ENCODE data around the gene TRAIP. TPM values are rescaled to one million over a fixed set of nuclear protein-coding genes. Genes with fewer than 3 reads are reported as not detected.

The TRAIP gene, protein sequence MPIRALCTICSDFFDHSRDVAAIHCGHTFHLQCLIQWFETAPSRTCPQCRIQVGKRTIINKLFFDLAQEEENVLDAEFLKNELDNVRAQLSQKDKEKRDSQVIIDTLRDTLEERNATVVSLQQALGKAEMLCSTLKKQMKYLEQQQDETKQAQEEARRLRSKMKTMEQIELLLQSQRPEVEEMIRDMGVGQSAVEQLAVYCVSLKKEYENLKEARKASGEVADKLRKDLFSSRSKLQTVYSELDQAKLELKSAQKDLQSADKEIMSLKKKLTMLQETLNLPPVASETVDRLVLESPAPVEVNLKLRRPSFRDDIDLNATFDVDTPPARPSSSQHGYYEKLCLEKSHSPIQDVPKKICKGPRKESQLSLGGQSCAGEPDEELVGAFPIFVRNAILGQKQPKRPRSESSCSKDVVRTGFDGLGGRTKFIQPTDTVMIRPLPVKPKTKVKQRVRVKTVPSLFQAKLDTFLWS
- 3.8 TPM for total RNA-seq

DNA sequence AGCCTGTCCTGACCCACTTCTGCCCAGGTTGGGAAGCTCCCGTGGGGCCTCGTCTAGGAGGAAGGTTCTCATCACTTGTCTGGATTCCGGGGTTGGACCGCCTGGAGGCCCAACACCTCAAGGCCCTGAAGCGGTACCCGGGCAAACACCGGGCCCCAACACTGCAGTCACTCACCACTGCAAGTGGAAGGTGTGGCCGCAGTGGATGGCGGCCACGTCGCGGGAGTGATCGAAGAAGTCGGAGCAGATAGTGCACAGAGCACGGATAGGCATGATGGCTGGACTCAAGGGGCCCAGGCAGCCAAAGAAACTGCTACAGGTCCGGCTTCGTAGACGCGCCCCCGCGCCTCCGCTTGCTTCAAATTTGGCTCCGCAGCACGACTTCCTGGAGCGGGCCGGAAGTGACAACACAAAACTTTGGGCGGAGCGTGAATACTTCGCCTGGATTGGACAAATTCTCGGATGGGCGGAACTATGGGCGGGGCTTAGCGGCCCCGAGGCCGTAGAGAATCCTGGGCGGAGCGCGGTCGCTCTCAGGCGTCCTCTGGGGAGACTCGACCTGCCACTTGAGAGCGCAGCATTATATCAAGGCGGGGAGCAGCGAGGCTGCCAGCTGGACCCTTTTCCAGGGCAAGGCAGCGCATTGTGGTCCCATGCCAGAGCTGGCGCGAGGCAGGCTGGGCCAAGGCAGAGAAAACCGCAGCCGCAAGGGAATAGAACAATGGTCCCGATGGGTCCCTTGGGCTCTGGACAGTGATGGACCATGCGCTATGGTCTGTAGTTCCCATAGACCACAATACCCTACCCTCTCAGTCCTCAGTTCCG, at the start of gene TRAIP:
TSS of gene TRAIP (minus strand) at position 384 of the 825 bp plus-strand sequence. CDS start at position 273, 111 bp downstream.

DNA sequence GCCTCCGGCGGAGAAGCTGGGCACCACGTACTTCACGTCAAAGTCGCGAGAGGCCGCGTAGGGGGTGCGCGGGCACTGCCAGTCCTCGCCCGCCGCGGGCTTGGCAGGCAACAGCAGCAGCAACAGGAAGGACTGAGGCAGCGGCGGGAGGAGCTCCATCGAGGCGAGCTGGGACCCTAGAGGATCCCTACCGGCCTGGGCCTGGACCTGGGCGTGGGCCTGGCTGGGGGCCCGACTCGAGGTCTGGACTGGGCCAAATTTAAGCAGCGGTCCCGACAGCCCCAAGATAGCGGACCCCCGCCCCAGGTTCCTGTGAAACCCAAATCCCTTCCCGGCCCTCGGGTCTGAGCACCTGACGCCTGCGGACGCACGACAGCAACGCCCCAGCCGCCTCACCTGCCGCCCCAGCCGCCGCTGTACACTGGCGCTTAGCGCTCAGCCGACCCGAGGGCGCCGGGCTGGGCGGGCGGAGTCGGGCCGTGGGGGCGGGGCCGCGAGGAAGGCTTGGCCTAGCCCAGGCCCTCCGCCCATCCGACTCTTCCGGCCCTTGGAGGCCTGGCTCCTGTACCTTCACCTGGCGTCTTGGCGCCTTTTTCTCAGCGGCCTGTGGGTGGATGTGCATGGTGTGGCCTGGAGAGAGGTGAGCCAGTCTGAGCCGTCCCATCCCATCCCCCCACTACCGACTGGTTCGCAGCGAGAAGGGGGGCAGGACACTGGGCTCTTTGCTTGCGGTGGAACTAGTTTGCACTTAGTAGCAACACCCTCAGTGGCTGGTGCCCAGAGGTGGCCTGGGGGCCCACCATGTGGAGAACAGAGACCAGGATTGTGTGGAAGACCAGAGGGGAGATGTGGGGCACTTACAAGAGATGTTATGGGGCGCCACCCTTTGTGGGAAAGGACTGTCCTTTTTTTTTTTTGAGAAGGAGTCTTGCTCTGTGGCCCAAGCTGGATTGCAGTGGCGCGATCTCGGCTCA, 47.4 kb upstream of the TRAIP start, which contains the start of gene MST1R:
TSS of gene MST1R (minus strand) at position 423 of the 974 bp plus-strand sequence. CDS start at position 159, 264 bp downstream.

DNA sequence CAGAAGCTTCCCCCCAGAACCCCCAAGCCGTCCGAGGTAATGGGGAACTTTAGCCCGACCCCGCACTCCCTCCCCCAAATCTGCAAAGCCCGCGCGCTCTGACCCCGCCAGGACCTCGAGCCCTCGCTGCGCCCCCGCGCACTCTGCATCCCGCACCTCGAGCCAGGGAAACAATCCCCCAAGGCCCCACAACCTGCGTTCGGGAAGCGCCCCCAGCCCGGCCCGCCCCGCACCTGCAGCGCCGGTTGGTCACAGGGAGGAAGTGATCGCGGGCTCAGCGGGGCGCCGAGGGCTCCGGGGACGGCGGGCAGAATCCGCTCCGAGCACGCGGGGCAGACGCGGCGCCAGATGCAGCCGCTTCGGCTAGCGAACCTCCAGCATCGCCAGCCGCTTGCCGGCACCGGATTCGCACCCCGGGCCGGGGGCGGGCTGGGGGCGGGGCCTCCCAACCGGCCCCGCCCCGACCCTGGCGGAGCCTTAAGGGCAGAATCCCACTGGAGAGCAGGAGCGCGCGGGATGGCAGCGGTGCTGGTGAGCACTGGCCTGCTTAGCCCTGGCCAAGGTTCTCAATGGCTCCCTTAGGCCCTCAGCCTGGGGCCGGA, 13.3 kb upstream of the TRAIP start, which contains the start of gene CAMKV:
TSS of gene CAMKV (minus strand) at position 382 of the 602 bp plus-strand sequence. CDS start 7,518 bp downstream, outside the sequence.

DNA sequence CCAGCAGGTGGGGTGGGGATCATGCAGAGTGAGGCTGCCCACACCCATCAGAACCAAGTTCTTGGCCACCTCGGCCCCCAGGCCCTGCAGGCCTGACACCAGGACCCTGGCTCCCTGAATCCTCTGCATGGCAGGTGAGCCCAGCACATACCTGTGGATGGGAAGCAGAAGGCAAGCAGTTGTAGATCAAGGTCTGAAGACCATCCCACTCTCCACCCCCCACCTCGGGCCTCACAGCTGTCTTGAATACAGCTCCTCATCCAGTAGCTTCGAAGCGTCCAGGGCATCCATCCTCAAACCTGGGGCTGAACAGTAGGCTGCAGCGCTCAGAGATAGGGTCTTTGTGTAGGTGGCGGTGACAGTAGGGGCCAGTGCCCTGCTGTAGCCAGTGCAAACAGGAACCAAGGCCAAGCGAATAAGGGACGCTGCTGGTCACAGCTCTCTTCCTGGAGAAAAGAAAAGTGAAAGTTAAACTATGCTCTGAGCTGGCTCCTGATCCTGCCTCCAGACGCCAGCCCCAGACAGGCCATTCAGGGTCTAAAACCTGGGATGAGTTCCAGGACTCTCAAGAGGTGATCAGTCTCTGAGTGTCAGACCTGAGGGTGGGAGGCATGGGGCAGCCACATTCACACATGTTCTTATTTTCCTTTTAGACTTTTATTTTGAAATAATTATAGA, 42.7 kb downstream of the TRAIP start, which contains the start of gene UBA7:
TSS of gene UBA7 (minus strand) at position 457 of the 678 bp plus-strand sequence. CDS start at position 291, 166 bp downstream.

DNA sequence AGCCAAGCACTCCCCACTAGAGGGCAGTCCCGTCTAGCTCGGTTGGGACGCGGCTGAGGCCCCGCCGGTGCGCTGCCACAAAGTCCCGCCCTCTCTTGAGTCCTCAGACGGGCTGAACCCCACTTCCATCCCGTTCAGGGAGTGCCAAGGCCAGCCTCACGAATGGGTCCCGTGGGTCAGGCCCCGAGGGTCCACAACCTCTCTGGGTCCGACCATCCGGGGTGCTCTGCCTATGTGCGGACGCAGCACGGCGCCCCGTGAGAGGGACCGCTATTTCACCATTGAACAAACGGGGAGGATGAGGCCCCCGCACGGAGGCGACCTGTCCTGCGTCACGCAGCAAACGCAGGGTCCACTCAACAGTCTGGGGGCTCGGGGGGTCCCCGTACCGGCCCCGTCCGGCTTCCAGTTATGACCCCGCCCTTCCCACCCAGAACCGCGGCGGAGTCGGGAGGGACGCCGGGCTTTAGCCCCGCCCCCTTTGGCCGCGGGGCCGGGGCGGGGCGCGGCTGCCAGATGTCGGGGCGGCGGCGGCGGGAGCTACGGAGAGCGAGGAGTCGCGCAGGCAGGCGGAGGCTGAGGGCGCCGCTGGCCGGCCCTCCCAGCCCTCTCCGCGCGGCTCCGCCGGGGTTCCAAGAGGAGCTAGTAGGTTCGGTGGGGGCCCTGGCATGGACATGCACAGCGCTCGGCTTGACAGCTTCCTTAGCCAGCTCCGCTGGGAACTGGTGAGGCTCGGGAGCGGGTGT, 53.5 kb downstream of the TRAIP start, which contains the start of gene INKA1:
TSS of gene INKA1 (plus strand) at position 543 of the 746 bp plus-strand sequence. CDS start at position 675, 132 bp downstream.

DNA sequence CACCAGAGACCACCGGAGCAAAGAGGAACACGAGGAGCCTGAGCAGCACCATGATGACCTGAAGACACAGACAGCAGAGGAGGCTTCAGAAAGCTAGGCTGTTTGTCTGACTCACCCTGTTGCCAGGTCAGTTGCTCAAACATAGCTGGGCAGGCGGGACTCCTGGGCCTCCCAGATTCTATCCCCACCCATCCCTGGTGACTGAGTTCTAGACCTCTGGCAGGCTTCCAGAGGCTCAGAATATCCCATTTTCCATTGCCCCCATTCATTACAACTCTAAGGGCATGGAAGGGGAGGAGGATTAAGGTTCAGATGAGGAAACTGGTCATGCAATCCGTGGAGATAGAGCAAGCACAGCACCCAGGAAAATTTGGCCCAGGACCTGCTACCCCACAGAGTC, 56.6 kb downstream of the TRAIP start, which contains the start of gene CDHR4:
TSS of gene CDHR4 (minus strand) at position 113 of the 400 bp plus-strand sequence. CDS start at position 52, 61 bp downstream.

DNA sequence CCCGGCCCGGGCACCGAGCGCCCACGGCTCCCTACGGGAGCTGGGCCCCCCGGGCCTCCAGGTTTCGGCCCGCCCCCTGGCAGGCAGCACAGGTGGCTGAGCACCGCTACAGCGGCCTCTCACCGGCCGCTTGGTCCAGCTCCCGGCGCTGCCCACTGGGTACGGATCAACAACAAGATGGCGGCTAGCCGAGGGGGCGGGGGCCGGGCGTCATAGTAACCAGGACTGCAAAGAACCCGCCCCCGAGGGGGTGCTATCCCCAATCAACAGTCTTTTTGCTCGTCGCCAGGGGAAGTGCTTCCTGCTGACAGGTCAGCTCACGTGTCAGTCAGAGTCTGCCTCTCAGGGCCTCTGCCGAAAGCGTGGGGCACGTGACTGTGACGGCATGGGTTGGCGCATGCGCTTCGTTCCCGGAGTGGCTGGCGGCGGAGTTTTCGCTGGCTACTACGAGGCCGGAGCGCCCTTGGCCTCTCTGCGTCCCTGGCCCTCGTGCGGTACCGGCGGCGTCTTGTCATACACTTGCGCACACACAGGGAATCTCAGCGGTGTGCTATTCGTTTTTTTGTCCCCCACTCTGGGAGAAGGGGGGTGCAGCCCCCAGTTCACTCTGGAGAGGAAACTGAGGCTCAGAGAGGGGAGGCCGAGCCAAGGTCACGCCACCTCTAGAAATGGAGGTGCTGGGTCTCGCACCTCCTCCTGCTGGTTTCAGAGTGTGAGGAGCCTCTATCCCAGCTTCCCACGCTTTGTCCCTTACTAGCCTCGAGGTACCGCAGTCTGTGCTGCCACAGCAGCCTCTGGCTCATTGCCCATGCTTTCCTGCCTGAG, 69.8 kb downstream of the TRAIP start, which contains the start of gene IP6K1:
TSS of gene IP6K1 (minus strand) at position 186 of the 825 bp plus-strand sequence. CDS start 38,502 bp downstream, outside the sequence.

Other genes with a start within 250 kb of the TRAIP start
- gene APEH, start 182.2 kb downstream of the TRAIP start, total RNA-seq = 79.7 TPM
- gene MST1, start 167.1 kb downstream of the TRAIP start, total RNA-seq = 12.4 TPM
- 31.6 TPM for gene RNF123, start 167.0 kb downstream of the TRAIP start, total RNA-seq
- gene AMIGO3, start 136.9 kb downstream of the TRAIP start, total RNA-seq = not detected
- gene GMPPB, start 132.6 kb downstream of the TRAIP start, total RNA-seq = 19.8 TPM
- gene IP6K1, start 70.0 kb downstream of the TRAIP start, total RNA-seq = 68.8 TPM
- not detected for gene CDHR4, start 56.7 kb downstream of the TRAIP start, total RNA-seq
- 3.4 TPM for gene INKA1, start 53.3 kb downstream of the TRAIP start, total RNA-seq
- gene UBA7, start 42.6 kb downstream of the TRAIP start, total RNA-seq = 28.0 TPM
- 10.6 TPM for gene CAMKV, start 13.3 kb upstream of the TRAIP start, total RNA-seq
- gene MST1R, start 47.3 kb upstream of the TRAIP start, total RNA-seq = 1.8 TPM
- gene MON1A, start 73.2 kb upstream of the TRAIP start, total RNA-seq = 8.0 TPM
- 173 TPM for gene RBM6, start 83.6 kb upstream of the TRAIP start, total RNA-seq
- 451 TPM for gene RBM5, start 232.4 kb upstream of the TRAIP start, total RNA-seq